ENCODE data around the gene KTI12.
A peak's percentile ranks its signal among the peaks of the same experiment; 100 is the strongest.
"Not testable (repeated sequence)": the region's sequence is repeated elsewhere in the genome, so short reads cannot be mapped to it uniquely, and the experiment has no call there.

KTI12 gene

GRCh38 chr1:52033190-52034049, at the start of gene KTI12:
TSS of gene KTI12 (minus strand) at chr1:52033810. CDS start at chr1:52033761, 49 bp downstream.
- DNase-seq (ENCODE audit: low read depth) = peak; percentile 76

- no peak for DNase-seq (ENCODE audit: low read depth)
Observed at GRCh38 chr1:52080014-52080415, 46.4 kb upstream of the KTI12 start.

- not testable (repeated sequence) for DNase-seq (ENCODE audit: low read depth)
Observed at GRCh38 chr1:52077277-52077676, 43.7 kb upstream of the KTI12 start.

DNA sequence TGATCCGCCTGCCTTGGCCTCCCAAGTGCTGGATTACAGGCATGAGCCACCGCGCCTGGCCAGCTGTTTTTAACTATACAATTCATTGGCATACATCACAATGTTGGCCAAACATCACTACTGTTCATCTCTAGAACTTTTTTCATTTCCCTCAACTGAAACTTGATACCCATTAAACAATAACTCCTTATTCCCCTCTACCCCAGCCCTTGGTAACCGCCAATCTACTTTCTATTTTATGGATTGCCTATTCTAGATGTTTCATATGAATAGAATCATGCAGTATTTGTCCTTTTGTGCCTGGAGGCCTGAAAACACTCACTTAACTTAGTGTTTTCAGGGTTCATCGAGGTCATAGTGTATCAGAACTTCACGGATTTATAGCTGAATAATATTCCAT, 38.7 kb upstream of the KTI12 start:
- DNase-seq (ENCODE audit: low read depth) = no peak

DNA sequence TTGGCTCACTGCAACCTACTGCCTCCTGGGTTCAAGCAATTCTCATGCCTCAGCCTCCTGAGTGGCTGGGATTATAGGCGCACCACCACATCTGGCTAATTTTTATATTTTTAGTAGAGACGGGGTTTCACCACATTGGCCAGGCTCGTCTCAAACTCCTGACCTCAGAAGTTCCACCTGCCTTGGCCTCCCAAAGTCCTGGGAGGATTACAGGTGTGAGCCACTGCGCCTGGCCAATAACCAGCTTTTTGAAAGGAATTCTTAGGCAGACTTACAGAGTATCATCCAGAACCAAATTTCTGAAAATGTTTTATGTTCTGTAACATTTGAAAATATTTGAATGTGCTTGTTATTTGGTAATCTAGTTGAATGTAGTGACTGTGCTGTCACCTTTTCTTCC, 37.1 kb upstream of the KTI12 start:
- no peak for DNase-seq (ENCODE audit: low read depth)

GRCh38 chr1:52063192-52063591, 29.6 kb upstream of the KTI12 start:
- DNase-seq (ENCODE audit: low read depth) = no peak

DNA sequence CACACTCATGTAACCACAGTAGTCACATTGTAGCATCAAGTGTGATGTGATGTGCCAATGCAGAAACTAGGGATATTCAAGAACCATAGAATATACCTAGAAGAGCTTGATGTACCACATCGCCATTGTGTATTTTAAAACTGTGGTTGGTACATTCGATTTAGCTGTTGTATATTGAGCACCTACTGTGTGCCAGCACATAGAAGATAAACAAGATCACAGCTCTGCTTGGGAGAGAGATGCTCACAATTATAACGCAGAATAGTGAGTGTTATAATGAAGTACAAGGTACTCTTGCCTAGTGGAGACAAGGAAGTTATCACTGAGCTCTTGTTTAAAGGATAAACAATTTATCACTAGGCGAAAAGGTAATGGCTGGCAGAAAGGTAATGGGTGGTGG, 27.2 kb upstream of the KTI12 start:
- DNase-seq (ENCODE audit: low read depth) = no peak

GRCh38 chr1:52059888-52060287, 26.3 kb upstream of the KTI12 start:
- no peak for DNase-seq (ENCODE audit: low read depth)

DNA sequence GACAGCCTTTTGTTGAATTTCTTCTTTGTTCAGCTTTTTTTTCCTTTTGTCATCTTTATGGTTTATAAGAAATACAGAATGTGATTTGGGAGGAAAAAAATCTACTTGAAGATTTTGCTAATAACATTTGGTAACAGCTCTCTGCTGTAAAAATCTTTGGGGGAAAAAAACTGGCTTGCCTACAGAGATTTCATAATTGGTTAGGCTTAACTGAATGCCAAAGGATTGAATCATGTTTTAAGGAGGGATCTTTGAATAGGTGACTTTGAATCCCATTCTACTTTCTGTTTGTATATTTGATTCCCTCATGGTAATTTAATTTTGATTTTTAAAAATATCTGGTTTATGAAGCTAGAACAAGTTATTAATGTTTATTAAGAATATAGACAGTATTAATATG, 25.7 kb upstream of the KTI12 start:
- no peak for DNase-seq (ENCODE audit: low read depth)

DNA sequence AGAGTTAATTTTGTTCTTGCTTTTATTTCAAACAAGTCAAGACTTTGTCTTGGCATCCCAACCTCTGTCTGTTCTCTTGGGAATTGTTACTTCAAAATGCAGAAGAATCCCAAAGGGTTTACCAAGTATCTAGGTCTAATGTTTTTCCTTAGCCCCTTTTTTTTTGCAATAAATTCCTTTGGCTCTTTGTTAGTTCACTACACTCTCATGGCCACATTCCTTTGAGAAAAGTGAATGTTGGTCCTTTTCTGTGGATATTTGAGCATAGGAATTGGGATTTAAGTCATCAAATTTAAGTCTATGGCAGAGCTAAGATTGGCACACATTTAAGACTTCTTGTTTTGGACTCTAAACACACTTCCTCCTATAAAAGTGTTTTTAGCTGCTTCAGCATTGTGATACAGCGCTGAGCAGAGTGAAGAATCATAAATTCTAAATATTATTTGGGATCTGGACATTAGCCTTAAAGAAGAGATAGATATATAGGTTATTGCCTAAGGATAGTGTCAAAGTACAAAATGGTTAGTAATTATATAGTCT, 24.3 kb upstream of the KTI12 start:
- no peak for DNase-seq (ENCODE audit: low read depth)

GRCh38 chr1:52057255-52057654, 23.6 kb upstream of the KTI12 start:
- no peak for DNase-seq (ENCODE audit: low read depth)

DNA sequence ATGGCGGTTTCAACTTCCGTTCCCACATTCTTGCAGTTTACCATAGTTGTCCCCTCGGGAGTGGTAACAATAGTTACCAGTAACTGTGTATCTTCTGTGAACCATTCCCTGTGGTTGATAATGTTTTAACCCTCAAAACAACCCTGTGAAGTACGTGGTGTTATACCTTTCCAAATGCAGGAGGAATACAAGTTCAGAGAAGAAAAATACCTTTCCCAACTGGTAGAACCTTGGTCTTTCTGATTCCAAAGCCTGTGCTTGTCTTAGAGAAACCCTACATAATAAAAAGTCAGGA, 23.3 kb upstream of the KTI12 start:
- DNase-seq (ENCODE audit: low read depth) = no peak

- DNase-seq (ENCODE audit: low read depth) = no peak
Observed at GRCh38 chr1:52056163-52056936, 22.7 kb upstream of the KTI12 start, which contains the start of gene BTF3L4. TSS of gene BTF3L4 (plus strand) at chr1:52056295. CDS start at chr1:52059848, 3,553 bp downstream.

DNA sequence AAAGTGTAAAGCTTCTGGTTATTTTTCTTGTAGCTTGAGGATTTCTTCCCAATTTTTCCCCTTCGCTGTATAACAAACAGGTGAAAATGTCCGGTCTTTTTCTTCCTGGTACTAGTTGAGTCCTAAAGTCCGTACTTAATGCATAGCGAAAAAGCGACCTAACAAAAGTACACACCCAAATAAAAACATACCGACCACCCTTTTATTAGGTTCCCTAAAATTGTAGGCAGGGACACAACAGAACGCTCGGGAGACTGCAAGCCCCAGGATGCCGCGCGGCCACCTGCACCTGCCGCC, 22.2 kb upstream of the KTI12 start:
- DNase-seq (ENCODE audit: low read depth) = no peak

DNA sequence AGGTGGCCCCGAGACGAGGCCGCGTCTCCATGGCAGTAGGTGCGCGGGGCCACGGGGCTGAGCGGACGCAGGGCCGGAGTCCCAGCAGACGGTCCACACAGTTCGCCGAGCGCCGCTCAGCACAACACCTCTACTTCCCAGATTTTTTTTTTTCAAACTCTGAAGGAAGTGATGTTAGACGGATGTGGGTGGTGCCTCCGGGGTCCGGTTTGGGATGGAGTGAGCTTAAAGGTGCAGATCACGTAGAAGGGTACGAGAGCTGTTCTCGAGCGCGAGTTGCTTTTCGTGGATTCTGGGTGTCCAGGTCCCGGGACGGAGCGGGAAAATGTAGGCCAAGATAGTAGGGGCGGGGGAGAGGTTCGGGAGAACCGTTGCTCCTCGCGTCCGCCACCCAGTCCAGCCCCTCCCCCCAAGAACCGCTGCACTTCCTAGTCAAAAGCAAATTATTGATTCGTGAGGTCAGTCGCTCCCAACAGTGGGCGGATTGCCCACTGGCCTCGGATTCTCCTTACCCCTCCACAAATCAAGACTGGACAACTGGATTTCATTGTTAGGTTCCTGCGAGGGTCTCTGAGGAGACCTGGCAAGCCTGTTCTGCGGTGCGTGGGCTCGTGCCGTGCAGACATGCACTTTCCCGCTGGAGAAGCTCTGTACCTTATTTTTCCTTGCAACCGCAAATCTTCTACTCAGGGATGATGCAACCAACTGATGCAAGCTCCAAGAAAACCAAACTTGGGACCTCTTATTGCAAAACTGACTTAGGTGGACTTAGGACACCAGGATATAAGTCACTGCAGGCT, 21.7 kb upstream of the KTI12 start, which contains the start of gene TXNDC12:
TXNDC12 (minus strand) TSS at position 126 of the 800 bp plus-strand sequence; CDS start at position 31, 95 bp downstream.
- peak; percentile 92 for DNase-seq (ENCODE audit: low read depth)

DNA sequence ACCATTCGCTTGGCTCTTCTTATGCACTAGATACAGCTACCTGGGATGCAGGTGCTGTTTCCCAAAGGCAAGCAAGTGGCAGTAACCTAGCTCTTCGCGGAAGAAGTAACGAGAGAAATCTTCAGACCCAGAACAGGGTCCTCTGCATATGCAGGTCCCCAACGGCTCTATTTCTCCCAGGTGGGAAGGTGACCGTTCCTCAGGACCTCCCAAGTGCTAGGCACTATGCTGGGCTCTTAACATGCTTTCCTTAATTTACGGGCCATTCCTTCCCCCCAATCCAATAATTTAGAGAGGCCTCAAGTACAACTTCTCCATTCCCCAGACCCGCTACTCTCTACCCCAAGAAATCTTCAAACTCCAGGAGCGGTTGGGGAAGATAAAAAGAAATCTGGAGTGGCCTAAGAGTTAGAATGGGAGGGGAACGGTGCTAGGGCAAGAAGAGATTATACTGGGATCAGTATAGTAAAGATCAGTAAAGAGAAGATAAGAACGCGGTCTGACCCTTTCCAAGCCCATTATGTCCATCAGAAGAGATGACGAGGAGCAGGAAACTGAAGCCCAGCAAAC, 21.0 kb upstream of the KTI12 start:
- DNase-seq (ENCODE audit: low read depth) = no peak

GRCh38 chr1:52053862-52054261, 20.3 kb upstream of the KTI12 start:
- DNase-seq (ENCODE audit: low read depth) = no peak

GRCh38 chr1:52049337-52049736, 15.7 kb upstream of the KTI12 start:
- not testable (repeated sequence) for DNase-seq (ENCODE audit: low read depth)

GRCh38 chr1:52045666-52046195, 12.1 kb upstream of the KTI12 start:
- DNase-seq (ENCODE audit: low read depth) = not testable (repeated sequence)

- DNase-seq (ENCODE audit: low read depth) = no peak
Observed at GRCh38 chr1:52045236-52045635, 11.6 kb upstream of the KTI12 start.

DNA sequence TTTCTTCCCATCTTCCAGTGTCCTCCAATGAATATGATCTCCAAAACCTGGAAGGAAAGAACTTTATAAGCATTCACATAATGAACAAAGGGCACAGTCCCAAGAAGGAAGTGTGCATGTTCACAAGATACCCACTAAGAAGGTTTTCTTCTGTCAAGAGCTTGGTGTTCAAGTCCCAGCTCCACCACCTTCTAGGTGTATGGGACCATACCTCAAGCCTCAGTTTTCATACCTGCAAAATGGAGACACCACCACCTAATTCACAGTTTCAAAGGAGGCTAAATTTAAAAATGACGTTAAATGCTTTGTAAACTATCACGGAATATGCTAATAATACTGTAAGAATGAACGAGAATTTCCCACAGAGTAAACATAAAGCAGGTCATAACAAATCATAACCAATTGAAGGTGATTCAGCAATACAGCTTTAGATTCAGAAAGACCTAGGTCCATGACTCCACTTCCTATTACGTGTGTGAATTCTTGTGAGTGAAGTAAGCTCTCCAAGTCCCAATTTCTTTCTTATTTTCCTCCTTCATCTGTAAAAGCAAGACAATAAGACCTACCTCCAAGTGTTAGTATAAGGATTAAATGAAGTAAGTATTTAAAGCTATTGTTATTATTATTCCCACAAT, 8.1 kb upstream of the KTI12 start:
- no peak for DNase-seq (ENCODE audit: low read depth)

Measured in HS-27A (cell line).